ENCODE results near the gene ANKRD40. TPM values are rescaled to one million over a fixed set of nuclear protein-coding genes. Genes with fewer than 3 reads are reported as not detected.

The ANKRD40 gene
- total and polyA plus RNA-seq, 3 donors from 2014 or later: 24.3 to 31.7 (median 24.7) TPM

- H3K36me3 ChIP-seq (ENCODE audit: low read depth, missing control alignments): no peaks in the 10 kb centered on the region
- H3K9me3 ChIP-seq: no peaks in the 10 kb centered on the region
- no peaks in the 10 kb centered on the region for H3K4me1 ChIP-seq
- WGBS, 2 donors: 94 to 99% methylated on average over 5 of the region's 5 CpGs
- no peak overlapping the region for H3K4me3 ChIP-seq
- no peak for DNase-seq
- intact Hi-C loops (cut with DNase I; ENCODE audit: low total_unique reads): no loop called here
- H3K27ac ChIP-seq: no peak overlapping the region
- no peaks in the 10 kb centered on the region for H3K27me3 ChIP-seq
- TF ChIP-seq CTCF (IDR thresholded peaks at IDR 0.05) (no peak), POLR2A (IDR thresholded peaks at IDR 0.05) (no peak)
Measured at GRCh38 chr17:50672071-50672470, 35.6 kb downstream of the ANKRD40 start.

GRCh38 chr17:50668838-50669581 is 38.7 kb downstream of the ANKRD40 start:
- no peak for TF ChIP-seq POLR2A (IDR thresholded peaks at IDR 0.05)
- TF ChIP-seq CTCF (IDR thresholded peaks at IDR 0.05): no peak
- H3K4me1 ChIP-seq: no peaks in the 10 kb centered on the region

GRCh38 chr17:50668025-50668837 is 39.5 kb downstream of the ANKRD40 start:
- TF ChIP-seq POLR2A (IDR thresholded peaks at IDR 0.05): no peak
- no peak for TF ChIP-seq CTCF (IDR thresholded peaks at IDR 0.05)
- H3K9me3 ChIP-seq: no peaks in the 10 kb centered on the region
- 62 to 77% methylated on average over 8 of the region's 8 CpGs for WGBS, 2 donors
- no peak for DNase-seq
- no peaks in the 10 kb centered on the region for H3K36me3 ChIP-seq (ENCODE audit: low read depth, missing control alignments)
- H3K4me1 ChIP-seq: no peaks in the 10 kb centered on the region
- intact Hi-C loops (cut with DNase I; ENCODE audit: low total_unique reads): no loop called here
- H3K4me3 ChIP-seq: no peak overlapping the region
- no peaks in the 10 kb centered on the region for H3K27me3 ChIP-seq
- H3K27ac ChIP-seq: no peak overlapping the region

More at GRCh38 chr17:50668838-50669581, 38.7 kb downstream of the ANKRD40 start:
- WGBS, 2 donors: 83 to 90% methylated on average over 7 to 9 of the region's 9 CpGs
- Histone ChIP-seq H3K27me3 (no peaks in the 10 kb centered on the region), H3K36me3 (ENCODE audit: low read depth, missing control alignments) (no peaks in the 10 kb centered on the region), H3K27ac (no peak overlapping the region), H3K9me3 (no peaks in the 10 kb centered on the region), H3K4me3 (no peak overlapping the region)
- intact Hi-C loops (cut with DNase I; ENCODE audit: low total_unique reads): no loop called here
- no peak for DNase-seq

- Histone ChIP-seq H3K4me1 (no peaks in the 10 kb centered on the region), H3K27ac (no peak overlapping the region), H3K36me3 (ENCODE audit: low read depth, missing control alignments) (no peaks in the 10 kb centered on the region), H3K9me3 (no peaks in the 10 kb centered on the region), H3K4me3 (no peak overlapping the region), H3K27me3 (no peaks in the 10 kb centered on the region)
- 93 to 98% methylated on average over 11 to 14 of the region's 14 CpGs for WGBS, 2 donors
- no peak for TF ChIP-seq CTCF (IDR thresholded peaks at IDR 0.05)
- no peak for TF ChIP-seq POLR2A (IDR thresholded peaks at IDR 0.05)
- no peak for DNase-seq
- intact Hi-C loops (cut with DNase I; ENCODE audit: low total_unique reads): no loop called here
Measured at GRCh38 chr17:50667259-50668024, 40.3 kb downstream of the ANKRD40 start.
